Measurements from ENCODE around the gene MID1. TPM values are rescaled to one million over a fixed set of nuclear protein-coding genes. Genes with fewer than 3 reads are reported as not detected.

MID1 gene
- polyA plus RNA-seq, 3 donors: 0.05 to 0.10 TPM; not detected in 1

DNA sequence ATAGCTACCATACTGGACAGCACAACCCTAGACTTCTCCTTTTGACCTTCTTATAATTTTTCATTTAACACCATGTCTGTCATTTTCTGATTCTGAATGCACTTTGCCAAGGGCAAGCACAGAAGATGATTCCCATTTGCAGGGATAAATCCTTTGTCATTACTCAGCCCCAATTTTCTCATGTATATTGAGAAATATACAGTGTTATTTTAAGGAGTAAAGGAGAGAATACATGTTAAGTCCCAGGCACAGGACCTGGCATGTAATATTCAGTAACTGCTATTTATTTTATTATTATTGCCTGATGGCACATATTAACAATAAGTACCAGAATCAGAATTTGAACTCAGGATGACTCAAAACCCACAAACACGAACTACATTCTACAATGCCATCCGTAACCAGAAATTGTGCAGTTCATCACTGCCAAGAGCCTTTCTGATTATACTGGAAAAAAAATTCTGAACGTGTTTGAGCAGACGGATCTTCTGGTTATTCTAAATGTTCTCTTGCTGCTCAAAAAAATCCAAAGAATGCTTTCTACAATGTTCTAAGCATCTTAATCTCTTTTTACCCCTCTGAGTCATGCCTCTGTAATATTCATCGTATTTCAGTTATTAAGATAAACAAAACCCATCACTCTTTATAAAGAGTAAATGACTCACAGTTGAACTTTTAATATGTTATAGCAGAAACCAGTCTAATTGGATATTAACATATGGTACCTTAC is 170.0 kb downstream of the MID1 start:
- WGBS (ENCODE audit: insufficient coverage): no CpG with 5 or more reads among the region's 5 CpGs

DNA sequence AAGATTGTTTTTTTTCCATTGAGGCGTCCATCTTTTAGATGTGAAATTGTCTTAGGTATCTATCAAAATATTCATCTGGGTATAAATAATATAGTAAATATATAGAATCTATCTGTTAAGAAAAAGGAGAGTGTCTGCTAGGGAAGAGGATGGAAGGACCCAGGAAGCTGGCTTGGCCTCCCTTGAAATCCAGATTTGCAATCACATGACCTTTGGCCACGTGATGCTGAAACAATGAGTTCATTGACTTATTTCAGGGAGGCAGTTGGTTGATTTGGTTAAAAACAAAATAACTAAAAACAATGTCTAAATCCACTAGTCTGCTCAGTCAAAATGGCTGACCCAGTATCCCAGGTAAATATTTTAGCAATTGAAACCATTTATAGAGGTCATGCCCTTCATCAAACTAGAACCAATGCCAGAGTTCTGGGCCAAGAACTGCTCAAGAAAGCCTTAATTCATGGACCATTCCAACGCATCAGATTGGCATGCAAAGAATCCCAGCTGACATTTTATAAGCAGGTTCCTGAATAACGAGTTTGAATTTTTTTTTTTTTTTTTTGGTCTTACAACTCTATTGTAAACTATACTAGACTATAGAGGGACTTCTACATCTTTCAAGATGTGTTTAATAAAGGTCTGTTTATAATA is 172.7 kb downstream of the MID1 start:
- H3K4me1 Mint-ChIP-seq: no peaks in the 10 kb centered on the region
- no peak overlapping the region for H3K27ac Mint-ChIP-seq
- DNase-seq: no peak
- H3K79me2 ChIP-seq (ENCODE audit: insufficient read depth, low read length): no peaks in the 10 kb centered on the region
- no peak overlapping the region for H3K27ac ChIP-seq (ENCODE audit: low read depth in 1 of 2, low read length in 2 of 2)
- no peak overlapping the region for H3K9ac ChIP-seq (ENCODE audit: insufficient read depth, low read length, poor library complexity, severe bottlenecking)
- no peaks in the 10 kb centered on the region for H3K36me3 ChIP-seq (replicated peaks in 1 of 2; ENCODE audit: control insufficient read depth in 1 of 2, insufficient read depth in 2 of 2, low read length in 2 of 2)
- no peaks in the 10 kb centered on the region for H3K9me3 ChIP-seq (replicated peaks in 1 of 2; ENCODE audit: control insufficient read depth in 1 of 2, insufficient read depth in 1 of 2, low read length in 2 of 2)
- no peaks in the 10 kb centered on the region for H3K4me1 ChIP-seq (ENCODE audit: control insufficient read depth in 1 of 2, insufficient read depth in 2 of 2, low read length in 2 of 2)
- no peak overlapping the region for H2AFZ ChIP-seq (ENCODE audit: insufficient read depth, low read depth, low read length, poor library complexity, severe bottlenecking)
- H3K36me3 Mint-ChIP-seq: no peaks in the 10 kb centered on the region
- no peaks in the 10 kb centered on the region for H3K27me3 ChIP-seq (ENCODE audit: control insufficient read depth in 2 of 2, insufficient read depth in 2 of 2, low read length in 2 of 2)
- intact Hi-C loops (cut with micrococcal nuclease): no loop called here
- no peak overlapping the region for H3K4me3 Mint-ChIP-seq
- peaks cover 1 to 5% (median 1%) of the 10 kb centered on the region in 3 donors for H3K27me3 Mint-ChIP-seq (ENCODE audit: low read depth in 3 of 3)
- no peak for TF ChIP-seq CTCF (IDR thresholded peaks at IDR 0.05)
- H4K20me1 ChIP-seq (ENCODE audit: insufficient read depth, low read length): no peaks in the 10 kb centered on the region
- H3K4me2 ChIP-seq (replicated peaks; ENCODE audit: extremely low read depth, low read length, poor library complexity, severe bottlenecking): no peak overlapping the region
- no peak overlapping the region for H3K4me3 ChIP-seq (replicated peaks in 1 of 3; ENCODE audit: low read depth in 2 of 3, low read length in 3 of 3)
- H3K9me3 Mint-ChIP-seq: peaks cover 0 to 8% (median 0%) of the 10 kb centered on the region in 7 donors
- no CpG with 5 or more reads among the region's 4 CpGs for WGBS (ENCODE audit: insufficient coverage)

More for the DNA sequence above, 170.0 kb downstream of the MID1 start:
- DNase-seq: no peak
- no peaks in the 10 kb centered on the region for H3K36me3 ChIP-seq (replicated peaks in 1 of 2; ENCODE audit: control insufficient read depth in 1 of 2, insufficient read depth in 2 of 2, low read length in 2 of 2)
- H3K27ac ChIP-seq (ENCODE audit: low read depth in 1 of 2, low read length in 2 of 2): no peak overlapping the region
- H3K4me3 ChIP-seq (replicated peaks in 1 of 3; ENCODE audit: low read depth in 2 of 3, low read length in 3 of 3): no peak overlapping the region
- peaks cover 0 to 8% (median 1%) of the 10 kb centered on the region in 7 donors for H3K9me3 Mint-ChIP-seq
- H2AFZ ChIP-seq (ENCODE audit: insufficient read depth, low read depth, low read length, poor library complexity, severe bottlenecking): no peak overlapping the region
- H3K27ac Mint-ChIP-seq: no peak overlapping the region
- peaks cover 0 to 5% (median 1%) of the 10 kb centered on the region in 3 donors for H3K27me3 Mint-ChIP-seq (ENCODE audit: low read depth in 3 of 3)
- intact Hi-C loops (cut with micrococcal nuclease): no loop called here
- H3K36me3 Mint-ChIP-seq: no peaks in the 10 kb centered on the region
- no peaks in the 10 kb centered on the region for H3K4me1 ChIP-seq (ENCODE audit: control insufficient read depth in 1 of 2, insufficient read depth in 2 of 2, low read length in 2 of 2)
- H3K79me2 ChIP-seq (ENCODE audit: insufficient read depth, low read length): no peaks in the 10 kb centered on the region
- no peak overlapping the region for H3K4me2 ChIP-seq (replicated peaks; ENCODE audit: extremely low read depth, low read length, poor library complexity, severe bottlenecking)
- no peak for TF ChIP-seq CTCF (IDR thresholded peaks at IDR 0.05)
- no peak overlapping the region for H3K4me3 Mint-ChIP-seq
- H3K4me1 Mint-ChIP-seq: no peaks in the 10 kb centered on the region
- H4K20me1 ChIP-seq (ENCODE audit: insufficient read depth, low read length): no peaks in the 10 kb centered on the region
- H3K9me3 ChIP-seq (replicated peaks in 1 of 2; ENCODE audit: control insufficient read depth in 1 of 2, insufficient read depth in 1 of 2, low read length in 2 of 2): no peaks in the 10 kb centered on the region
- no peaks in the 10 kb centered on the region for H3K27me3 ChIP-seq (ENCODE audit: control insufficient read depth in 2 of 2, insufficient read depth in 2 of 2, low read length in 2 of 2)
- no peak overlapping the region for H3K9ac ChIP-seq (ENCODE audit: insufficient read depth, low read length, poor library complexity, severe bottlenecking)
